ENCODE results near the gene NSD1.
A peak's percentile ranks its signal among the peaks of the same experiment; 100 is the strongest.
"Not testable (repeated sequence)": the region's sequence is repeated elsewhere in the genome, so short reads cannot be mapped to it uniquely, and the experiment has no call there.

NSD1 gene

GRCh38 chr5:177177847-177178437 lies 44.4 kb downstream of the NSD1 start:
- not testable (repeated sequence) for H3K27ac Mint-ChIP-seq, H3K9me3 Mint-ChIP-seq, H3K36me3 Mint-ChIP-seq, H3K27me3 Mint-ChIP-seq, H3K4me3 Mint-ChIP-seq
- H3K4me1 Mint-ChIP-seq = peaks cover 35% of the 10 kb centered on the region

- Mint-ChIP-seq H3K27me3 (no peaks in the 10 kb centered on the region), H3K36me3 (peaks cover 2% of the 10 kb centered on the region), H3K4me3 (no peak overlapping the region), H3K4me1 (peaks cover 36% of the 10 kb centered on the region), H3K27ac (peak overlapping the region; percentile 9), H3K9me3 (no peaks in the 10 kb centered on the region)
Observed at GRCh38 chr5:177178733-177179304, 45.2 kb downstream of the NSD1 start.

- Mint-ChIP-seq H3K27ac (no peak overlapping the region), H3K4me3 (no peak overlapping the region), H3K36me3 (peaks cover 3% of the 10 kb centered on the region), H3K27me3 (no peaks in the 10 kb centered on the region), H3K9me3 (no peaks in the 10 kb centered on the region), H3K4me1 (peaks cover 42% of the 10 kb centered on the region)
Observed at GRCh38 chr5:177179431-177179830, 45.9 kb downstream of the NSD1 start.

GRCh38 chr5:177183142-177183541 lies 49.6 kb downstream of the NSD1 start:
- Mint-ChIP-seq H3K4me3 (no peak overlapping the region), H3K27me3 (no peaks in the 10 kb centered on the region), H3K36me3 (peaks cover 3% of the 10 kb centered on the region), H3K9me3 (no peaks in the 10 kb centered on the region), H3K4me1 (peaks cover 49% of the 10 kb centered on the region), H3K27ac (no peak overlapping the region)

DNA sequence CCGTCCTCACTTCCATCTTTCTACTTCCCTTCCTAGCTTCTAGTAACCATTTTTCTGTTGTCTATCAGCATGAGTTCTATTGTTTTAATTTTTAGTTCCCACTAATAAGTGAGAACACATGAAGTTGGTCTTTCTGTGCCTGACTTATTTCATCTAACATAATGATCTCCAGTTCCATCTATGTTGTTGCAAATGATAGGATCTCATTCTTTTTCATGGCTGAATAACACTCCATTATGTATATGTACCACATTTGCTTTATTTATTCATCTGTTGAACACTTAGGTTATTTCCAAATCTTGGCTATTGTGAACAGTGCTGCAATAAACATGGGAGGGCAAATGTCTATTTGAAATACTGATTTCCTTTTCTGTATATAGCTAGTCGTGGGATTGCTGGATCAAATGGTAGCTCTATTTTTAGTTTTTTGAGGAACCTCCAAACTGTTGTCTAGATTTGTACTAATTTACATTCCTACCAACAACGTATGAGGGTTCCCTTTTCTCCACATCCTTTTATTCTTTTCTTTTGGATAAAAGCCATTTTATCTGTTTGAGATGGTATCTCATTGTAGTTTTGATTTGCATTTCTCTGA lies 50.3 kb downstream of the NSD1 start:
- H3K36me3 Mint-ChIP-seq = peaks cover 3% of the 10 kb centered on the region
- H3K9me3 Mint-ChIP-seq = no peaks in the 10 kb centered on the region
- no peaks in the 10 kb centered on the region for H3K27me3 Mint-ChIP-seq
- H3K4me3 Mint-ChIP-seq = no peak overlapping the region
- H3K27ac Mint-ChIP-seq = peak overlapping the region; percentile 52
- H3K4me1 Mint-ChIP-seq = peaks cover 51% of the 10 kb centered on the region

GRCh38 chr5:177185993-177186392 lies 52.4 kb downstream of the NSD1 start:
- Mint-ChIP-seq H3K9me3 (no peaks in the 10 kb centered on the region), H3K4me3 (no peak overlapping the region), H3K27ac (no peak overlapping the region), H3K27me3 (no peaks in the 10 kb centered on the region), H3K4me1 (peaks cover 48% of the 10 kb centered on the region), H3K36me3 (peaks cover 3% of the 10 kb centered on the region)

GRCh38 chr5:177186645-177187044 lies 53.1 kb downstream of the NSD1 start:
- Mint-ChIP-seq H3K4me3 (no peak overlapping the region), H3K27ac (no peak overlapping the region), H3K4me1 (peaks cover 46% of the 10 kb centered on the region), H3K9me3 (no peaks in the 10 kb centered on the region), H3K27me3 (no peaks in the 10 kb centered on the region), H3K36me3 (peaks cover 3% of the 10 kb centered on the region)

- Mint-ChIP-seq H3K36me3 (peaks cover under 1% of the 10 kb centered on the region), H3K27ac (peak overlapping the region; percentile 35), H3K9me3 (no peaks in the 10 kb centered on the region), H3K4me1 (peaks cover 43% of the 10 kb centered on the region), H3K27me3 (no peaks in the 10 kb centered on the region), H3K4me3 (no peak overlapping the region)
Observed at GRCh38 chr5:177188775-177189174, 55.2 kb downstream of the NSD1 start.

DNA sequence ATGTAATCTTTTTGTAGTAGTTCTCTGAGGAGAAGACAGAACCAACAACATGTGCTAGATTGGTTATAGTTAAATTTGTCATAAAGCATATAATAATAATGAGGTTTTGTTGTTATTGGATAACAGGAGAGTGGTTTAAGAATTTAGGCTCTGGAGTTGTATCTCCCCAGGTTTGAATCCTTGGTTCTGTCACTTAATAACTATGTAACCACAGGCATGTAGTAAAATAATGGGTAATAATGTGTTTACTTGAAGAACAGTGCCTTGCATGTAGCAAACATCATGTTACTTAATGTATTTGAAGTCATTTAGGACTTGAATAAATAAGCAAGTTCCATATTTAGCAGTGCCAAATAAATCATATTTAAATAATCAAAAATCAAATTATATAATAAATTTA lies 55.8 kb downstream of the NSD1 start:
- Mint-ChIP-seq H3K36me3 (no peaks in the 10 kb centered on the region), H3K27me3 (no peaks in the 10 kb centered on the region), H3K9me3 (no peaks in the 10 kb centered on the region), H3K27ac (no peak overlapping the region), H3K4me1 (peaks cover 36% of the 10 kb centered on the region), H3K4me3 (no peak overlapping the region)

DNA sequence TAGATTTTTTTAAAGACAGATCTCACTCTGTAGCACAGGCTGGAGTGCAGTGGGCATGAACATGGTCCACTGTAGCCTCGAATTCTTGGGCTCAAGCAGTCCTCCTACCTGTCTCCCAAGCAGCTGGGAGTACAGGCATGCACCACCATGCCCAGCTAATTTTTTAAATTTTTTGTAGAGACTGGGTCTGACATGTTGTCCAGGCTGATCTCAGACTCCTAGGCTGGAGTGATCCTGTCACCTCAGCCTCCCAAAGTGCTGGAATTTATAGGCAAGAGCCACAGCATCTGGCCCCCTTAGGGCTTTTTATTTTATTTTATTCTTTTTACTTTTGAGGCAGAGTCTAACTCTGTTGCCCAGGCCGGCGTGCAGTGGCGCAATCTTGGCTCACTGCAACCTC lies 56.4 kb downstream of the NSD1 start:
- H3K4me3 Mint-ChIP-seq = no peak overlapping the region
- no peaks in the 10 kb centered on the region for H3K27me3 Mint-ChIP-seq
- no peaks in the 10 kb centered on the region for H3K9me3 Mint-ChIP-seq
- no peaks in the 10 kb centered on the region for H3K36me3 Mint-ChIP-seq
- no peak overlapping the region for H3K27ac Mint-ChIP-seq
- H3K4me1 Mint-ChIP-seq = peaks cover 31% of the 10 kb centered on the region

- no peaks in the 10 kb centered on the region for H3K9me3 Mint-ChIP-seq
- no peak overlapping the region for H3K4me3 Mint-ChIP-seq
- peaks cover 16% of the 10 kb centered on the region for H3K4me1 Mint-ChIP-seq
- no peak overlapping the region for H3K27ac Mint-ChIP-seq
- H3K27me3 Mint-ChIP-seq = no peaks in the 10 kb centered on the region
- peaks cover 12% of the 10 kb centered on the region for H3K36me3 Mint-ChIP-seq
Observed at GRCh38 chr5:177194268-177194667, 60.7 kb downstream of the NSD1 start.

DNA sequence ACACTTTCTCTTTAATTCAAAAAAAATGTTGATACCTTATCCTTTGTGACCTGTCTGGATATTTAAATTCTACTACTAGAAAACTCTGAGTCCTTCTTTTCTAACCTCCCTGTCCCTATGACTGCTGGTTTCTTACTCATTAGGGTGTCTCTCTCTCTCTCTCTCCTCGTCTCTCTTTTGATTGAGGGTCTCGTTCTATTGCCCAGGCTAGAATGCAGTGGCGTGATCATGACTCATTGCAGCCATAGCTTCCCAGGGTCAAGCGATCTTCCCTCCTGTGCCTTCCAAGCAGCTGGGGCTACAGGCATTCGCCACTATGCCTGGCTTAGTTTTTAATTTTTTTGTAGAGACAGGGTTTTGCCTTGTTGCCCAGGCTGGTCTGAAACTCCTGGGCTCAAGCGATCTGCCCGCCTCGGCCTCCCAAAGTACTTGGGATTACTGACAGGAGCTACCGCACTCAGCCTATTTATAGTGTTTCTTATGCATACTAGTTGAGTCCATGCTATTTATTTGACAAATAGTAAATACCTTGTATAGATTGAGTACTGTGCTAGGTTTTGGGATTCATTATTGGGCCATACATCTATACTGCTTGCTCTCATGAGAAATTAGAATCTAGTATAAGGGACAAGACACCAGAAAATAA lies 61.9 kb downstream of the NSD1 start:
- Mint-ChIP-seq H3K27me3 (no peaks in the 10 kb centered on the region), H3K27ac (no peak overlapping the region), H3K36me3 (peaks cover 12% of the 10 kb centered on the region), H3K9me3 (no peaks in the 10 kb centered on the region), H3K4me1 (peaks cover 16% of the 10 kb centered on the region), H3K4me3 (no peak overlapping the region)

- Mint-ChIP-seq H3K27me3 (no peaks in the 10 kb centered on the region), H3K9me3 (no peaks in the 10 kb centered on the region), H3K36me3 (peaks cover 16% of the 10 kb centered on the region)
Observed at GRCh38 chr5:177198738-177199137, 65.2 kb downstream of the NSD1 start.

GRCh38 chr5:177204281-177204680 lies 70.7 kb downstream of the NSD1 start:
- H3K36me3 Mint-ChIP-seq = peaks cover 9% of the 10 kb centered on the region
- H3K4me3 Mint-ChIP-seq = no peak overlapping the region
- H3K27me3 Mint-ChIP-seq = no peaks in the 10 kb centered on the region
- H3K27ac Mint-ChIP-seq = peak overlapping the region; percentile 83
- H3K9me3 Mint-ChIP-seq = no peaks in the 10 kb centered on the region
- peaks cover 12% of the 10 kb centered on the region for H3K4me1 Mint-ChIP-seq

More at GRCh38 chr5:177198738-177199137, 65.2 kb downstream of the NSD1 start:
- Mint-ChIP-seq H3K27ac (no peak overlapping the region), H3K4me1 (peaks cover 27% of the 10 kb centered on the region), H3K4me3 (no peak overlapping the region)

DNA sequence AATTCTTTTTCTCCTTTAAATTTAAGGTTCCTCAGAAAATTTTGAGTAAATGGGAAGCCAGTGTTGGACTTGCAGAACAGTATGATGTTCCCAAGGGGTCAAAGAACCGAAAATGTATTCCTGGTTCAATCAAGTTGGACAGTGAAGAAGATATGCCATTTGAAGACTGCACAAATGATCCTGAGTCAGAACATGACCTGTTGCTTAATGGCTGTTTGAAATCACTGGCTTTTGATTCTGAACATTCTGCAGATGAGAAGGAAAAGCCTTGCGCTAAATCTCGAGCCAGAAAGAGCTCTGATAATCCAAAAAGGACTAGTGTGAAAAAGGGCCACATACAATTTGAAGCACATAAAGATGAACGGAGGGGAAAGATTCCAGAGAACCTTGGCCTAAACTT lies 76.0 kb downstream of the NSD1 start:
- H3K9me3 Mint-ChIP-seq = no peaks in the 10 kb centered on the region
- peaks cover 7% of the 10 kb centered on the region for H3K4me1 Mint-ChIP-seq
- H3K27ac Mint-ChIP-seq = no peak overlapping the region
- H3K27me3 Mint-ChIP-seq = no peaks in the 10 kb centered on the region
- peaks cover 18% of the 10 kb centered on the region for H3K36me3 Mint-ChIP-seq
- no peak overlapping the region for H3K4me3 Mint-ChIP-seq

DNA sequence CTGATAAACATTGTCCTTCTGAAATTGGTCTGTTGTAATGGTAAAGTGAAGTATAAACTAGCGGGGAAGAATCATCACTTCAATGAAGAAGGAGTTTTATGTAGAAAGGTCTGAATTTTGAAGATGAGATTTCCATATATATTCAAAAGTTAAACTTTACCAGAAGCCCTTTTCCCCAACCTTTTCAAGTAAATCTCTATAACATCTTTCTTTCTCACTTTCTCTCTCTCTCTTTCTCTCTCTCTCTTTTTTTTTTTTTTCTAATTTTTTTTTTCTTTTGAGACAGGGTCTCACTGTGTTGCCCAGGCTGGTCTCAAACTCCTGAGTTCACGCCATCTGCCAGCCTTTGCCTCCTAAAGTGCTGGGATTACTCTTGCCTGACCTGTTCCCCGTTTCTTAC lies 78.7 kb downstream of the NSD1 start:
- Mint-ChIP-seq H3K4me1 (peaks cover 18% of the 10 kb centered on the region), H3K27me3 (no peaks in the 10 kb centered on the region), H3K36me3 (peaks cover 18% of the 10 kb centered on the region), H3K9me3 (no peaks in the 10 kb centered on the region), H3K27ac (no peak overlapping the region), H3K4me3 (no peak overlapping the region)

Measured in activated naive CD4-positive, alpha-beta T cell treated with anti-CD3 and anti-CD28 coated beads, Interleukin-2, amount 50 U/mL, for 24 hours (primary cell).